Right lobe of liver (tissue), 4 donors: ENCODE data around the gene PLA2R1.

Source experiments
- CTCF ChIP-seq, 4 donors: fragments of 200-600 bp in 3 of 4; fragments of 450-650 bp in 1 of 4; IDR thresholded peaks; one replicate each; pipeline versions ENCODE4 v1.5.1 to v1.8.0; 2016 to 2022; ENCODE audit warnings: antibody characterized with exemption in 4 of 4, mild to moderate bottlenecking in 2 of 4
- POLR2A ChIP-seq: fragments of 450-650 bp; IDR thresholded peaks from one replicate; pipeline ENCODE4 v1.6.1; 2017; ENCODE audit warnings: antibody characterized with exemption, mild to moderate bottlenecking
- donor health status: DM: no; HTN: no; CAD: no.
- donor health status: DM: no; HTN: no; CAD: no.
- donor health status: DM: no; HTN: yes; CAD: no.

- TF ChIP-seq CTCF (IDR thresholded peaks at IDR 0.05), result no peak
- TF ChIP-seq POLR2A, result no peak
These were observed 497 bp downstream of the PLA2R1 start for GRCh38 chr2:160061944-160062291.
